Measurements from ENCODE around the gene ITIH4. TPM values are rescaled to one million over a fixed set of nuclear protein-coding genes. Genes with fewer than 3 reads are reported as not detected.

ITIH4 gene
- total and polyA plus RNA-seq, 2 of the 13 experiments (the other 11 are each of a cell fraction or from before 2014, with no cell fraction given), result 2.7 to 5.3 TPM

DNA sequence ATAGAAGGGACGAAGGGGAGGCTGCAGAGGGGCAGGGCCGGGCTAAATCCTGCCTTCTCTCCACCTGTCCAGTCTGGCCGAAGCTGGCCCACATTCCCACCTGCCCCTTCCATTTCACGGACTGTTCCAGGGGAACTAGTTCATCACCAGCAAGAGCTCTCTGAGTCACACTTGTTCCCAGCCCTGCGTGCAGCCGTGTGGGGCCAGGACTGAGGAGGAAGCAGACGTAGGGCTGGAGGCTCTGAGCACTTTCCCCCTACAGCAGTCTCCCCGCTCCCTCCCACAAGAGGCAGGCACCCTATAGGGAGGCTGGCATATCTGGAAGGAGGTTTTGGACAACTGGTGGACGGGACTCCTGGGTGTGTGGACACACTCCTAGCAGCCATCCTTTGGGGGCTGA, 3.0 kb downstream of the ITIH4 start:
- WGBS (ENCODE audit: low lambda C conversion rate), result 36% methylated on average over 9 of the region's 9 CpGs
- TF ChIP-seq SMAD3 (CRISPR knock-in tag; IDR thresholded peaks at IDR 0.05) (no peak), FOXK2 (IDR thresholded peaks at IDR 0.05) (no peak), EEA1 (CRISPR knock-in tag; IDR thresholded peaks at IDR 0.05; ENCODE audit: borderline replicate concordance) (no peak), ZNF550 (CRISPR knock-in tag; IDR thresholded peaks at IDR 0.05; ENCODE audit: borderline replicate concordance) (no peak), REST (IDR thresholded peaks at IDR 0.05; ENCODE audit: borderline replicate concordance in 1 of 2, low read depth in 1 of 2, low read length in 2 of 2) (no peak), SNRNP70 (IDR thresholded peaks at IDR 0.05; ENCODE audit: low read depth, low read length) (no peak), ELF3 (CRISPR knock-in tag; IDR thresholded peaks at IDR 0.05) (no peak), FIP1L1 (IDR thresholded peaks at IDR 0.05; ENCODE audit: borderline replicate concordance, insufficient read depth, low read depth, low read length) (no peak), ZFP36L2 (CRISPR knock-in tag; IDR thresholded peaks at IDR 0.05) (no peak), BRCA1 (CRISPR knock-in tag; IDR thresholded peaks at IDR 0.05) (no peak), RXRA (CRISPR knock-in tag; IDR thresholded peaks at IDR 0.05) (no peak), ZNF569 (CRISPR knock-in tag; IDR thresholded peaks at IDR 0.05; ENCODE audit: borderline replicate concordance) (no peak)
- TF ChIP-seq, protein P1, sequence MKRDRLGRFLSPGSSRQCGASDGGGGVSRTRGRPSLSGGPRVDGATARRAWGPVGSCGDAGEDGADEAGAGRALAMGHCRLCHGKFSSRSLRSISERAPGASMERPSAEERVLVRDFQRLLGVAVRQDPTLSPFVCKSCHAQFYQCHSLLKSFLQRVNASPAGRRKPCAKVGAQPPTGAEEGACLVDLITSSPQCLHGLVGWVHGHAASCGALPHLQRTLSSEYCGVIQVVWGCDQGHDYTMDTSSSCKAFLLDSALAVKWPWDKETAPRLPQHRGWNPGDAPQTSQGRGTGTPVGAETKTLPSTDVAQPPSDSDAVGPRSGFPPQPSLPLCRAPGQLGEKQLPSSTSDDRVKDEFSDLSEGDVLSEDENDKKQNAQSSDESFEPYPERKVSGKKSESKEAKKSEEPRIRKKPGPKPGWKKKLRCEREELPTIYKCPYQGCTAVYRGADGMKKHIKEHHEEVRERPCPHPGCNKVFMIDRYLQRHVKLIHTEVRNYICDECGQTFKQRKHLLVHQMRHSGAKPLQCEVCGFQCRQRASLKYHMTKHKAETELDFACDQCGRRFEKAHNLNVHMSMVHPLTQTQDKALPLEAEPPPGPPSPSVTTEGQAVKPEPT (CRISPR knock-in tag; IDR thresholded peaks at IDR 0.05; ENCODE audit: low read depth), result no peak
- TF ChIP-seq, protein P2, sequence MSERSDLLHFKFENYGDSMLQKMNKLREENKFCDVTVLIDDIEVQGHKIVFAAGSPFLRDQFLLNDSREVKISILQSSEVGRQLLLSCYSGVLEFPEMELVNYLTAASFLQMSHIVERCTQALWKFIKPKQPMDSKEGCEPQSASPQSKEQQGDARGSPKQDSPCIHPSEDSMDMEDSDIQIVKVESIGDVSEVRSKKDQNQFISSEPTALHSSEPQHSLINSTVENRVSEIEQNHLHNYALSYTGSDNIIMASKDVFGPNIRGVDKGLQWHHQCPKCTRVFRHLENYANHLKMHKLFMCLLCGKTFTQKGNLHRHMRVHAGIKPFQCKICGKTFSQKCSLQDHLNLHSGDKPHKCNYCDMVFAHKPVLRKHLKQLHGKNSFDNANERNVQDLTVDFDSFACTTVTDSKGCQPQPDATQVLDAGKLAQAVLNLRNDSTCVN (CRISPR knock-in tag; IDR thresholded peaks at IDR 0.05; ENCODE audit: borderline replicate concordance), result 0 out of 2 replicates have a peak, but pooled peaks have one; percentile 28
- TF ChIP-seq, protein P3, sequence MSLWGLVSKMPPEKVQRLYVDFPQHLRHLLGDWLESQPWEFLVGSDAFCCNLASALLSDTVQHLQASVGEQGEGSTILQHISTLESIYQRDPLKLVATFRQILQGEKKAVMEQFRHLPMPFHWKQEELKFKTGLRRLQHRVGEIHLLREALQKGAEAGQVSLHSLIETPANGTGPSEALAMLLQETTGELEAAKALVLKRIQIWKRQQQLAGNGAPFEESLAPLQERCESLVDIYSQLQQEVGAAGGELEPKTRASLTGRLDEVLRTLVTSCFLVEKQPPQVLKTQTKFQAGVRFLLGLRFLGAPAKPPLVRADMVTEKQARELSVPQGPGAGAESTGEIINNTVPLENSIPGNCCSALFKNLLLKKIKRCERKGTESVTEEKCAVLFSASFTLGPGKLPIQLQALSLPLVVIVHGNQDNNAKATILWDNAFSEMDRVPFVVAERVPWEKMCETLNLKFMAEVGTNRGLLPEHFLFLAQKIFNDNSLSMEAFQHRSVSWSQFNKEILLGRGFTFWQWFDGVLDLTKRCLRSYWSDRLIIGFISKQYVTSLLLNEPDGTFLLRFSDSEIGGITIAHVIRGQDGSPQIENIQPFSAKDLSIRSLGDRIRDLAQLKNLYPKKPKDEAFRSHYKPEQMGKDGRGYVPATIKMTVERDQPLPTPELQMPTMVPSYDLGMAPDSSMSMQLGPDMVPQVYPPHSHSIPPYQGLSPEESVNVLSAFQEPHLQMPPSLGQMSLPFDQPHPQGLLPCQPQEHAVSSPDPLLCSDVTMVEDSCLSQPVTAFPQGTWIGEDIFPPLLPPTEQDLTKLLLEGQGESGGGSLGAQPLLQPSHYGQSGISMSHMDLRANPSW (CRISPR knock-in tag; IDR thresholded peaks at IDR 0.05; ENCODE audit: borderline replicate concordance), result 0 out of 2 replicates have a peak, but pooled peaks have one; percentile 45

More for the DNA sequence above, 3.0 kb downstream of the ITIH4 start:
- H3K9me3 ChIP-seq (ENCODE audit: low read length), result no peaks in the 10 kb centered on the region
- peak overlapping the region; percentile 62 for H3K4me2 ChIP-seq (ENCODE audit: low read depth, low read length)
- H3K27me3 ChIP-seq (ENCODE audit: control insufficient read depth in 1 of 2, insufficient read depth in 2 of 2, low read length in 2 of 2), result no peaks in the 10 kb centered on the region
- BruUV-seq (replicated peaks), result no TSS peak
- H2AFZ ChIP-seq (ENCODE audit: low read length), result no peak overlapping the region
- intact Hi-C loops (cut with micrococcal nuclease; ENCODE audit: unreplicated experiment), result loop anchor here (10.0 kb wide), 1 partner anchor 53 kb away; the partner anchor contains the start of genes ITIH1 and NEK4
- in situ Hi-C loops (cut with HindIII; ENCODE audit: extremely low pct_ligation_motif_present, low pct_unique_long_range_greater_than_20kb), result no loop called here
- H3K9ac ChIP-seq (ENCODE audit: insufficient read depth, low read depth, low read length), result no peak overlapping the region
- H3K4me3 ChIP-seq (replicated peaks in 1 of 3; ENCODE audit: insufficient read depth in 1 of 3, low read depth in 2 of 3, low read length in 3 of 3), result peak overlapping the region in 1 of 3 experiments; percentile 41; a peak in 1 of 6 replicates
- no peaks in the 10 kb centered on the region for H4K20me1 ChIP-seq (ENCODE audit: insufficient read depth, low read length)
- no peak overlapping the region for H3K27ac ChIP-seq (ENCODE audit: extremely low read length, insufficient read depth, low read length)
- DNase-seq (ENCODE audit: low spot score) (no peak), ATAC-seq (peak; percentile 3), FAIRE-seq (no peak)
- no peaks in the 10 kb centered on the region for H3K79me2 ChIP-seq (ENCODE audit: insufficient read depth, low read length)
- CTCF ChIA-PET (ENCODE audit: low intra/inter-chr PET ratio, low total read pairs), result interaction anchor here (1.1 kb wide), 1 partner anchor 24 kb away, joined by 3 read pairs; no protein-coding TSS in a partner anchor
- POLR2A ChIA-PET, result interaction anchor here (1.3 kb wide), 1 partner anchor 33 kb away, joined by 7 read pairs; the partner anchor contains the start of gene ITIH3
- no peaks in the 10 kb centered on the region for H3K36me3 ChIP-seq (replicated peaks in 1 of 2; ENCODE audit: control insufficient read depth in 1 of 2, insufficient read depth in 2 of 2, low read length in 2 of 2)
- H3K4me1 ChIP-seq (ENCODE audit: insufficient read depth, low read length), result peaks cover 74% of the 10 kb centered on the region

Data from HepG2 (cell line).